GM12878 (cell line): ENCODE data around the gene PNPLA8. TPM values are rescaled to one million over a fixed set of nuclear protein-coding genes. Genes with fewer than 3 reads are reported as not detected.

Source experiments
- ATAC-seq: fragments of 200-7000 bp; cut with Tn5 transposase; 3 replicates; pipeline ENCODE4 v1.9.1; 2020; ENCODE audit warnings: mild to moderate bottlenecking, moderate library complexity
- BruUV-seq: library from RNA; stranded (reverse); fragments of 400-500 nt; replicated peaks from 2 replicates; lab custom pipeline; 2021; lab: Mats Ljungman, UMichigan
- CTCF ChIA-PET: fragments of 300-600 bp; sonication (Branson Sonifier 250); formaldehyde crosslinking; extraction: SDS; loops from one replicate; lab custom pipeline; 2021; ENCODE audit warnings: inconsistent platforms; lab: Yijun Ruan, JAX
- POLR2A ChIA-PET: fragments of 350-600 bp; formaldehyde crosslinking; extraction: SDS; loops from one replicate; lab custom pipeline; 2021; ENCODE audit warnings: inconsistent platforms; lab: Charles Lee
- RAD21 ChIA-PET: fragments of 300-600 bp; sonication (Branson Sonifier 250); formaldehyde crosslinking; loops from one replicate; lab custom pipeline; 2023; ENCODE audit warnings: antibody characterized with exemption; ENCODE audit not compliant: unreplicated experiment; lab: Charles Lee
- SMC1A ChIA-PET: fragments of 300-600 bp; sonication (Branson Sonifier 250); formaldehyde crosslinking; loops from one replicate; lab custom pipeline; 2023; ENCODE audit not compliant: unreplicated experiment, uncharacterized antibody; lab: Charles Lee
- DNase-seq: peaks from one replicate; pipeline ENCODE4 v3.0.0-alpha.2; 2011; ENCODE audit warnings: low read depth, low spot score
- FAIRE-seq: peaks from 3 replicates; lab custom pipeline; 2011; peaks lifted over from hg19 to GRCh38; lab: Jason Lieb, UNC
- H2AFZ ChIP-seq: 2 replicates; pipeline ENCODE4 v1.6.0; 2011; ENCODE audit warnings: low read depth, low read length, control low read depth; ENCODE audit not compliant: control insufficient read depth
- H3K27ac ChIP-seq: 2 replicates; pipeline ENCODE4 v1.5.1; 2011; ENCODE audit warnings: control low read depth; ENCODE audit not compliant: control insufficient read depth, insufficient read depth
- H3K27me3 ChIP-seq, 2 experiments: replicated peaks in 1 of 2; 2 replicates each; pipeline versions ENCODE4 v1.6.0 to v1.6.1; 2011; ENCODE audit warnings: low read length in 1 of 2; ENCODE audit not compliant: control insufficient read depth in 2 of 2, insufficient read depth in 2 of 2
- H3K36me3 ChIP-seq, 2 experiments: 2 replicates each; pipeline ENCODE4 v1.5.1; 2011; ENCODE audit warnings: low read length in 1 of 2; ENCODE audit not compliant: control insufficient read depth in 2 of 2, insufficient read depth in 2 of 2
- H3K4me1 ChIP-seq: 2 replicates; pipeline ENCODE4 v1.6.1; 2011; ENCODE audit warnings: mild to moderate bottlenecking, low read length, moderate library complexity, mixed read lengths; ENCODE audit not compliant: control insufficient read depth, insufficient read depth
- H3K4me2 ChIP-seq: 2 replicates; pipeline ENCODE4 v1.6.0; 2011; ENCODE audit warnings: control low read depth; ENCODE audit not compliant: control insufficient read depth, insufficient read depth
- H3K4me3 ChIP-seq: fragments of 200-600 bp; sonication (generic); 2 replicates; pipeline ENCODE4 v1.5.1; 2016
- H3K79me2 ChIP-seq: 2 replicates; pipeline ENCODE4 v1.6.0; 2011; ENCODE audit warnings: low read length; ENCODE audit not compliant: control insufficient read depth, insufficient read depth
- H3K9ac ChIP-seq: 2 replicates; pipeline ENCODE4 v1.8.0; 2011; ENCODE audit warnings: low read length, control low read depth, mixed read lengths; ENCODE audit not compliant: control insufficient read depth, insufficient read depth
- H3K9me3 ChIP-seq: replicated peaks from 3 replicates; pipeline ENCODE4 v1.5.1; 2011; ENCODE audit warnings: mild to moderate bottlenecking, low read length; ENCODE audit not compliant: control insufficient read depth, insufficient read depth
- H4K20me1 ChIP-seq: 2 replicates; pipeline ENCODE4 v1.6.0; 2011; ENCODE audit not compliant: control insufficient read depth, insufficient read depth
- CHD1 ChIP-seq: IDR thresholded peaks from 2 replicates; pipeline ENCODE4 v1.6.1; 2012; ENCODE audit warnings: low read depth, low read length, improper control_type of control experiment
- MEF2A ChIP-seq: IDR thresholded peaks from 2 replicates; pipeline ENCODE4 v1.6.1; 2011; ENCODE audit warnings: low read depth, mild to moderate bottlenecking, low read length, moderate library complexity; ENCODE audit not compliant: insufficient read depth
- NFYB ChIP-seq: IDR thresholded peaks from 2 replicates; pipeline ENCODE4 v1.6.1; 2011; ENCODE audit warnings: low read depth, mild to moderate bottlenecking, low read length, improper control_type of control experiment, moderate library complexity; ENCODE audit not compliant: insufficient read depth
- PML ChIP-seq: IDR thresholded peaks from 2 replicates; pipeline ENCODE4 v1.6.1; 2012; ENCODE audit warnings: low read length, inconsistent platforms
- SIX5 ChIP-seq: IDR thresholded peaks from 2 replicates; pipeline ENCODE4 v1.6.1; 2011; ENCODE audit warnings: mild to moderate bottlenecking, low read depth, low read length, moderate library complexity; ENCODE audit not compliant: severe bottlenecking
- TCF12 ChIP-seq: IDR thresholded peaks from 2 replicates; pipeline ENCODE4 v1.6.1; 2011; ENCODE audit warnings: low read depth, mild to moderate bottlenecking, low read length
- WGBS: methylation state at CpG from one replicate; pipeline ENCODE4 v1.1.6; 2016; ENCODE audit warnings: low lambda C conversion rate; ENCODE audit not compliant: insufficient replicate concordance, insufficient coverage; ENCODE audit errors: missing lambda C conversion rate; 5-methylcytosine and 5-hydroxymethylcytosine counted together
- in situ Hi-C: fragments of 300-500 bp; cut with MboI; formaldehyde crosslinking; loops from 9 replicates; pipeline ENCODE4 v1.14.3; 2018; ENCODE audit warnings: mixed read lengths
- intact Hi-C: fragments of 100-400 bp; cut with micrococcal nuclease; formaldehyde crosslinking; loops from one replicate; pipeline ENCODE4 v1.14.2; 2022; ENCODE audit not compliant: unreplicated experiment
- polyA plus RNA-seq, 11 experiments: library from polyadenylated mRNA; depleted of rRNA in 4 of 11; unstranded in 6 of 11; stranded (reverse) in 5 of 11; fragments of >200 nt; fragmentation: Nextera tagmentation in 4 of 11; fragmentation: Illumina TruSeq in 1 of 11; extraction: Ambion mirVana in 4 of 11; extraction: Trizol in 1 of 11; gene quantifications; 1 replicate in 1 of 11; 2 replicates in 10 of 11; pipeline versions ENCODE4 v1.2.1 to v1.2.3, GENCODE V29; 2011 to 2016; ENCODE audit warnings: inconsistent platforms in 2 of 11, missing spikeins in 2 of 11, low read depth in 1 of 11
- total RNA-seq, 4 experiments: library from RNA; depleted of rRNA in 3 of 4; stranded (reverse); fragments of >200 nt in 3 of 4; fragmentation: Illumina TruSeq in 1 of 4; extraction: Trizol in 1 of 4; gene quantifications; 2 replicates each; pipeline versions ENCODE4 v1.2.1 to v1.2.3, GENCODE V29; 2013 to 2021
- TF ChIP-seq, protein P1 (sequence below): fragments of 450-650 bp; formaldehyde crosslinking; IDR thresholded peaks from 2 replicates; pipeline ENCODE4 v1.4.0; 2020; ENCODE audit warnings: mild to moderate bottlenecking, moderate library complexity

Gene PNPLA8
- total and polyA plus RNA-seq, 10 of the 15 experiments (the other 5 are each of a cell fraction or from before 2014, with no cell fraction given): 8.0 to 16.3 (median 12.2) TPM

DNA sequence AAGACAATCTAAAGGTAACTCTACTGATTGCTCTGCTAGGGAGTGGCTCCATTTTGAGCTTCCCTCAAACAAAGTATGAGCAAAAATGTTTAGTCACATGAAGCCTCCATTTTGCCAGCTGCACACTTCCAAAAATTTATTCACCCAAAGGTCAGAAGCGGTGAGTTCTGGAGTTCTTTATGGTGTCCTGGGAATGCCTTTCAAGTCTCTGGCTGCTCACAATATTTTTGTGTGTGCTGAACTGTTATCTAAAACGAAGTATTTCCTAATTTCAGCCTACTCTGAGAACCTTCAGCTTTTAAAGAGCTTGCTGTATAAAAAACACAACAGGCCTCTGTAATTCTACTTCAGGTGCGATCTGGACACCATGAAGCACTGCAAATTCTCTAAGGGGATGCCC lies 85.3 kb downstream of the PNPLA8 start (continued):
- TF ChIP-seq SIX5 (no peak), NFYB (no peak), CHD1 (no peak), MEF2A (no peak)
- TF ChIP-seq, all 136 proteins: peak for 0

- in situ Hi-C loops (no loop called here), intact Hi-C loops (no loop called here)
- Histone ChIP-seq H3K36me3 (no peaks in the 10 kb centered on the region), H4K20me1 (no peaks in the 10 kb centered on the region), H3K9me3 (no peaks in the 10 kb centered on the region), H3K79me2 (no peaks in the 10 kb centered on the region), H3K27ac (no peak overlapping the region), H3K4me2 (no peak overlapping the region), H3K27me3 (no peaks in the 10 kb centered on the region), H2AFZ (no peak overlapping the region), H3K9ac (no peak overlapping the region), H3K4me3 (no peak overlapping the region), H3K4me1 (no peaks in the 10 kb centered on the region)
- FAIRE-seq: no peak
- no TSS peak for BruUV-seq
- ChIA-PET CTCF (no interaction called here), SMC1A (no interaction called here), POLR2A (no interaction called here), RAD21 (no interaction called here)
- no peak for DNase-seq
- ATAC-seq: no peak
- TF ChIP-seq, protein P1, sequence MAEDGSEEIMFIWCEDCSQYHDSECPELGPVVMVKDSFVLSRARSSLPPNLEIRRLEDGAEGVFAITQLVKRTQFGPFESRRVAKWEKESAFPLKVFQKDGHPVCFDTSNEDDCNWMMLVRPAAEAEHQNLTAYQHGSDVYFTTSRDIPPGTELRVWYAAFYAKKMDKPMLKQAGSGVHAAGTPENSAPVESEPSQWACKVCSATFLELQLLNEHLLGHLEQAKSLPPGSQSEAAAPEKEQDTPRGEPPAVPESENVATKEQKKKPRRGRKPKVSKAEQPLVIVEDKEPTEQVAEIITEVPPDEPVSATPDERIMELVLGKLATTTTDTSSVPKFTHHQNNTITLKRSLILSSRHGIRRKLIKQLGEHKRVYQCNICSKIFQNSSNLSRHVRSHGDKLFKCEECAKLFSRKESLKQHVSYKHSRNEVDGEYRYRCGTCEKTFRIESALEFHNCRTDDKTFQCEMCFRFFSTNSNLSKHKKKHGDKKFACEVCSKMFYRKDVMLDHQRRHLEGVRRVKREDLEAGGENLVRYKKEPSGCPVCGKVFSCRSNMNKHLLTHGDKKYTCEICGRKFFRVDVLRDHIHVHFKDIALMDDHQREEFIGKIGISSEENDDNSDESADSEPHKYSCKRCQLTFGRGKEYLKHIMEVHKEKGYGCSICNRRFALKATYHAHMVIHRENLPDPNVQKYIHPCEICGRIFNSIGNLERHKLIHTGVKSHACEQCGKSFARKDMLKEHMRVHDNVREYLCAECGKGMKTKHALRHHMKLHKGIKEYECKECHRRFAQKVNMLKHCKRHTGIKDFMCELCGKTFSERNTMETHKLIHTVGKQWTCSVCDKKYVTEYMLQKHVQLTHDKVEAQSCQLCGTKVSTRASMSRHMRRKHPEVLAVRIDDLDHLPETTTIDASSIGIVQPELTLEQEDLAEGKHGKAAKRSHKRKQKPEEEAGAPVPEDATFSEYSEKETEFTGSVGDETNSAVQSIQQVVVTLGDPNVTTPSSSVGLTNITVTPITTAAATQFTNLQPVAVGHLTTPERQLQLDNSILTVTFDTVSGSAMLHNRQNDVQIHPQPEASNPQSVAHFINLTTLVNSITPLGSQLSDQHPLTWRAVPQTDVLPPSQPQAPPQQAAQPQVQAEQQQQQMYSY (CRISPR knock-in tag): no peak
- TF ChIP-seq TCF12 (no peak), PML (no peak)
- WGBS: 26% methylated on average over 3 of the region's 3 CpGs
Measured at GRCh38 chr7:108436906-108437305, 89.0 kb downstream of the PNPLA8 start.
